Measurements from ENCODE around the gene SLC6A12.

GRCh38 chr12:218221-218620 lies 4.3 kb upstream of the SLC6A12 start:
- TF ChIP-seq CTCF (IDR thresholded peaks at IDR 0.05 in 8 of 11, conservative IDR thresholded peaks at IDR 0.05 in 3 of 11) (no peak), POLR2A (IDR thresholded peaks at IDR 0.05) (no peak)

Data from spleen (tissue), 7 donors.